Endothelial cell of umbilical vein (primary cell): ENCODE measurements around the gene DUSP8. TPM values are rescaled to one million over a fixed set of nuclear protein-coding genes. Genes with fewer than 3 reads are reported as not detected.
A peak's percentile ranks its signal among the peaks of the same experiment; 100 is the strongest.

Experiments
- BruUV-seq: library from RNA; stranded (reverse); fragments of 400-500 nt; replicated peaks from 2 replicates; lab custom pipeline; 2021; lab: Mats Ljungman, UMichigan
- CTCF ChIA-PET: fragments of 300-600, 350-600 bp; sonication (Branson Sonifier 250); formaldehyde crosslinking; loops from one replicate; lab custom pipeline; 2021; ENCODE audit warnings: antibody characterized with exemption, inconsistent platforms; lab: Charles Lee
- POLR2A ChIA-PET: fragments of 300-600, 350-600 bp; sonication (Branson Sonifier 250); formaldehyde crosslinking; loops from one replicate; lab custom pipeline; 2021; ENCODE audit warnings: antibody characterized with exemption, inconsistent platforms; lab: Charles Lee
- DNase-seq: peaks from one replicate; pipeline ENCODE4 v3.0.0-alpha.2; 2011; ENCODE audit warnings: low read depth, low spot score
- FAIRE-seq: peaks from 2 replicates; lab custom pipeline; 2011; peaks lifted over from hg19 to GRCh38; lab: Jason Lieb, UNC
- H2AFZ ChIP-seq: 2 replicates; pipeline ENCODE4 v1.6.0; 2012; ENCODE audit warnings: low read depth, low read length, control low read depth, inconsistent platforms
- H3K27ac ChIP-seq: 2 replicates; pipeline ENCODE4 v1.5.1; 2011; ENCODE audit warnings: low read depth, mild to moderate bottlenecking, control low read depth, low read length, moderate library complexity; ENCODE audit not compliant: insufficient read depth
- H3K27me3 ChIP-seq, 2 experiments: 2 replicates each; pipeline versions ENCODE4 v1.6.0 to v1.6.1; 2011; ENCODE audit warnings: low read length in 2 of 2, mixed read lengths in 1 of 2; ENCODE audit not compliant: control insufficient read depth in 2 of 2, insufficient read depth in 2 of 2
- H3K36me3 ChIP-seq, 2 experiments: 2 replicates in 1 of 2; 3 replicates in 1 of 2; pipeline ENCODE4 v1.5.1; 2011; ENCODE audit warnings: low read length in 2 of 2, mild to moderate bottlenecking in 1 of 2, moderate library complexity in 1 of 2; ENCODE audit not compliant: control insufficient read depth in 2 of 2, insufficient read depth in 2 of 2; ENCODE audit errors: extremely low read depth in 1 of 2
- H3K4me1 ChIP-seq: 3 replicates; pipeline ENCODE4 v1.5.1; 2011; ENCODE audit warnings: mild to moderate bottlenecking, low read length; ENCODE audit not compliant: control insufficient read depth, insufficient read depth; ENCODE audit errors: extremely low read depth
- H3K4me2 ChIP-seq: 2 replicates; pipeline ENCODE4 v1.6.1; 2011; ENCODE audit warnings: low read length, control low read depth, mixed read lengths; ENCODE audit not compliant: insufficient read depth
- H3K4me3 ChIP-seq, 3 experiments: fragments of 200-600 bp in 1 of 3; sonication (generic), shearing (Covaris generic) in 1 of 3; replicated peaks in 1 of 3; 2 replicates each; pipeline ENCODE4 v1.5.1; 2011 to 2016; ENCODE audit warnings: control low read depth in 3 of 3, low read length in 3 of 3, mild to moderate bottlenecking in 2 of 3, inconsistent platforms in 1 of 3, low read depth in 1 of 3, moderate library complexity in 1 of 3; ENCODE audit not compliant: insufficient read depth in 1 of 3
- H3K79me2 ChIP-seq: 2 replicates; pipeline ENCODE4 v1.6.0; 2012; ENCODE audit warnings: low read length, inconsistent platforms; ENCODE audit not compliant: control insufficient read depth, insufficient read depth
- H3K9ac ChIP-seq: replicated peaks from 2 replicates; pipeline ENCODE3; 2011; ENCODE audit warnings: low read length, control low read depth; ENCODE audit not compliant: insufficient read depth; ENCODE audit errors: extremely low read depth
- H3K9me1 ChIP-seq: replicated peaks from 3 replicates; pipeline ENCODE4 v1.6.0; 2011; ENCODE audit warnings: mild to moderate bottlenecking, low read length; ENCODE audit not compliant: control insufficient read depth, insufficient read depth; ENCODE audit errors: extremely low read depth
- H3K9me3 ChIP-seq: replicated peaks from 2 replicates; pipeline ENCODE4 v1.5.1; 2012; ENCODE audit warnings: low read length, inconsistent platforms; ENCODE audit not compliant: control insufficient read depth, insufficient read depth
- H4K20me1 ChIP-seq: replicated peaks from 2 replicates; pipeline ENCODE3; 2011; ENCODE audit warnings: mild to moderate bottlenecking, low read length; ENCODE audit not compliant: control insufficient read depth, insufficient read depth; ENCODE audit errors: extremely low read depth
- GATA2 ChIP-seq: IDR thresholded peaks from 2 replicates; pipeline ENCODE4 v1.7.0; 2011; ENCODE audit warnings: low read depth, mild to moderate bottlenecking, moderate library complexity, mixed read lengths, low read length; ENCODE audit not compliant: insufficient read length, insufficient read depth
- JUN ChIP-seq: IDR thresholded peaks from 2 replicates; pipeline ENCODE4 v1.6.1; 2011; ENCODE audit warnings: borderline replicate concordance, low read depth; ENCODE audit not compliant: insufficient read length, insufficient read depth
- MAX ChIP-seq: IDR thresholded peaks from 2 replicates; pipeline ENCODE4 v1.6.1; 2011; ENCODE audit not compliant: insufficient read depth, insufficient read length
- dilution Hi-C: fragments of 300-500 bp; cut with MboI; formaldehyde crosslinking; loops from one replicate; pipeline ENCODE4 v1.15.0; 2019; ENCODE audit warnings: low sequenced_read_pairs; ENCODE audit not compliant: extremely low pct_ligation_motif_present
- intact Hi-C: fragments of 100-400 bp; cut with micrococcal nuclease; formaldehyde crosslinking; loops from one replicate; pipeline ENCODE4 v1.10.0; 2022
- polyA plus RNA-seq, 4 experiments: library from polyadenylated mRNA; depleted of rRNA in 3 of 4; stranded (reverse) in 3 of 4; unstranded in 1 of 4; fragments of >200 nt; gene quantifications; 2 replicates each; pipeline versions ENCODE4 v1.2.1 to v1.2.3, GENCODE V29; 2011 to 2012; ENCODE audit warnings: missing spikeins in 1 of 4
- total RNA-seq: library from RNA; stranded (reverse); gene quantifications from 2 replicates; pipeline ENCODE4 v1.2.3, GENCODE V29; 2021
- TF ChIP-seq, protein P1 (sequence below), 2 donors: IDR thresholded peaks; 1 replicate in 1 of 2; 2 replicates in 1 of 2; pipeline ENCODE4 v1.5.1; 2011; ENCODE audit warnings: low read length in 2 of 2, mild to moderate bottlenecking in 2 of 2, moderate library complexity in 2 of 2, control low read depth in 1 of 2, inconsistent platforms in 1 of 2, low read depth in 1 of 2; ENCODE audit not compliant: insufficient read depth in 1 of 2; ENCODE audit errors: extremely low read depth in 1 of 2

DUSP8 gene
- total and polyA plus RNA-seq, 2 donors (not counting 3 experiments of a cell fraction or from before 2014, with no cell fraction given) = 4.6 to 5.9 TPM

- DNase-seq = no peak
- no peak overlapping the region for H3K9ac ChIP-seq
- no peaks in the 10 kb centered on the region for H3K27me3 ChIP-seq
- no peak overlapping the region for H3K4me3 ChIP-seq
- H3K4me2 ChIP-seq = no peak overlapping the region
- ChIA-PET CTCF (interaction anchor here (1.3 to 1.7 kb wide), 2 partner anchors 15 to 121 kb away, joined by 3 to 4 read pairs; no protein-coding TSS in a partner anchor), POLR2A (no interaction called here)
- no TSS peak for BruUV-seq
- H3K36me3 ChIP-seq = peaks cover 0 to 2% of the 10 kb centered on the region in 2 experiments
- TF ChIP-seq, protein P1, sequence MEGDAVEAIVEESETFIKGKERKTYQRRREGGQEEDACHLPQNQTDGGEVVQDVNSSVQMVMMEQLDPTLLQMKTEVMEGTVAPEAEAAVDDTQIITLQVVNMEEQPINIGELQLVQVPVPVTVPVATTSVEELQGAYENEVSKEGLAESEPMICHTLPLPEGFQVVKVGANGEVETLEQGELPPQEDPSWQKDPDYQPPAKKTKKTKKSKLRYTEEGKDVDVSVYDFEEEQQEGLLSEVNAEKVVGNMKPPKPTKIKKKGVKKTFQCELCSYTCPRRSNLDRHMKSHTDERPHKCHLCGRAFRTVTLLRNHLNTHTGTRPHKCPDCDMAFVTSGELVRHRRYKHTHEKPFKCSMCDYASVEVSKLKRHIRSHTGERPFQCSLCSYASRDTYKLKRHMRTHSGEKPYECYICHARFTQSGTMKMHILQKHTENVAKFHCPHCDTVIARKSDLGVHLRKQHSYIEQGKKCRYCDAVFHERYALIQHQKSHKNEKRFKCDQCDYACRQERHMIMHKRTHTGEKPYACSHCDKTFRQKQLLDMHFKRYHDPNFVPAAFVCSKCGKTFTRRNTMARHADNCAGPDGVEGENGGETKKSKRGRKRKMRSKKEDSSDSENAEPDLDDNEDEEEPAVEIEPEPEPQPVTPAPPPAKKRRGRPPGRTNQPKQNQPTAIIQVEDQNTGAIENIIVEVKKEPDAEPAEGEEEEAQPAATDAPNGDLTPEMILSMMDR (IDR thresholded peaks at IDR 0.05; ENCODE audit: extremely low read depth in 1 of 2, insufficient read depth in 1 of 2, low read depth in 1 of 2, low read length in 2 of 2) = no peak
- H2AFZ ChIP-seq = no peak overlapping the region
- no peaks in the 10 kb centered on the region for H3K9me3 ChIP-seq
- peaks cover 70% of the 10 kb centered on the region for H3K79me2 ChIP-seq
- intact Hi-C loops = no loop called here
- peaks cover 7% of the 10 kb centered on the region for H3K4me1 ChIP-seq
- no peak for FAIRE-seq
- dilution Hi-C loops = no loop called here
- H4K20me1 ChIP-seq = no peaks in the 10 kb centered on the region
- H3K9me1 ChIP-seq = no peaks in the 10 kb centered on the region
- no peak overlapping the region for H3K27ac ChIP-seq
Observed at GRCh38 chr11:1531449-1532013, 40.5 kb downstream of the DUSP8 start.

DNA sequence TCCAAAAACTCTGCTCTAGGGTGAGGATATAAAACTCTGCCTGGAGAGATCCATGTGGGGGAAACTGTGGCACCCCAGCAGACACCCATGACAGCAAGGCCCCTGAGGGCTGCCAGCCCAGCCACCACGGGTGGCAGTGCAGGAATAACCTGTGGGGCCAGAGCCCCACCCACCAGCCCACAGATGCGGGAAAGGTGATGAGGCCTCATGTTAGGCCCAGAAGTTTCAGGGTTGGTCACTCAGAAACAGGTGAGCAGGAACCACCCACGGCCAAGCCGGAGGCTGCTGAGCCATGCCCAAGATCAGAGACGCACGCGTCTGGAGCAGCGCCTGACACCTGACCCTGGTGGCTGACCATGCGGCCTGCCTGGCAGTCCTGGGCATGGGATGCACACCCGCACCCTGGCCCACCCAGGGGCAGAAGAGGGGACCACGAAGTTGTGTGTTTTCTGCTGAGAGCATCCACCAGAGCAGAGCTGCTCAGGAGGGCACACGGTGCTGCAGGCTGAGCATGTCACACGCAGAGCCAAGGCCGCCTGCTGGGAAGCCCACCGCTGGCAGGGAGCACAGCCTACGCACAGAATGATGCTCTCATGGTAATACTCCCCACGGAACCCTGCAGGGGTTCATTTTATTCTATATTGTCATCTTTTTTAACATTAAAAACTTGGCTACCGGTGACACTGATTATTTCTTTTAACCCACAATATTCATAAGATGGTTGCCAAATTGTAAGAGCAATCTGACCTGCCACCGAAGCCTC lies 41.2 kb downstream of the DUSP8 start:
- Histone ChIP-seq H3K79me2 (peaks cover 68% of the 10 kb centered on the region), H3K9me1 (no peaks in the 10 kb centered on the region), H3K36me3 (peaks cover 0 to 2% of the 10 kb centered on the region in 2 experiments), H3K4me3 (no peak overlapping the region), H3K27me3 (no peaks in the 10 kb centered on the region), H3K9ac (no peak overlapping the region), H4K20me1 (no peaks in the 10 kb centered on the region), H3K27ac (no peak overlapping the region), H2AFZ (no peak overlapping the region), H3K4me1 (peaks cover 4% of the 10 kb centered on the region), H3K9me3 (no peaks in the 10 kb centered on the region), H3K4me2 (no peak overlapping the region)
- TF ChIP-seq MAX (no peak), GATA2 (no peak), JUN (no peak)
- TF ChIP-seq, protein P1 (IDR thresholded peaks at IDR 0.05; ENCODE audit: extremely low read depth in 1 of 2, insufficient read depth in 1 of 2, low read depth in 1 of 2, low read length in 2 of 2) = no peak
- no TSS peak for BruUV-seq
- no peak for DNase-seq
- dilution Hi-C loops (no loop called here), intact Hi-C loops (no loop called here)
- POLR2A ChIA-PET = no interaction called here
- CTCF ChIA-PET = interaction anchor here (1.0 to 1.3 kb wide), 2 partner anchors 16 to 44 kb away, joined by 3 read pairs; no protein-coding TSS in a partner anchor
- FAIRE-seq = peak; percentile 55
